ENCODE measurements around the gene ZNF653.
"Not testable (repeated sequence)": the region's sequence is repeated elsewhere in the genome, so short reads cannot be mapped to it uniquely, and the experiment has no call there.

Gene ZNF653

GRCh38 chr19:11453468-11454341 is 51.9 kb downstream of the ZNF653 start:
- no peak for DNase-seq

GRCh38 chr19:11452620-11453310 is 52.9 kb downstream of the ZNF653 start:
- no peak for DNase-seq

- DNase-seq = no peak
Observed at GRCh38 chr19:11451871-11452619, 53.6 kb downstream of the ZNF653 start.

- no peak for DNase-seq
Observed at GRCh38 chr19:11451327-11451870, 54.2 kb downstream of the ZNF653 start.

- DNase-seq = no peak
Observed at GRCh38 chr19:11450570-11451326, 54.9 kb downstream of the ZNF653 start.

GRCh38 chr19:11448923-11449554 is 56.6 kb downstream of the ZNF653 start:
- DNase-seq = no peak

- no peak for DNase-seq
Observed at GRCh38 chr19:11448410-11448809, 57.2 kb downstream of the ZNF653 start.

- no peak for DNase-seq
Observed at GRCh38 chr19:11447347-11448262, 58.0 kb downstream of the ZNF653 start.

GRCh38 chr19:11446652-11447301 is 58.9 kb downstream of the ZNF653 start:
- DNase-seq = peak; percentile 25 to 36

- no peak for DNase-seq
Observed at GRCh38 chr19:11446271-11446651, 59.4 kb downstream of the ZNF653 start.

GRCh38 chr19:11445141-11445540 is 60.5 kb downstream of the ZNF653 start:
- no peak for DNase-seq

GRCh38 chr19:11444059-11444458 is 61.6 kb downstream of the ZNF653 start:
- no peak for DNase-seq

- no peak for DNase-seq
Observed at GRCh38 chr19:11437955-11438354, 67.7 kb downstream of the ZNF653 start.

- peak; percentile 41 to 52 for DNase-seq
Observed at GRCh38 chr19:11435833-11436313, 69.8 kb downstream of the ZNF653 start.

- DNase-seq = peak; percentile 100
Observed at GRCh38 chr19:11435057-11435832, 70.4 kb downstream of the ZNF653 start, which contains the start of the genes ODAD3 and PRKCSH. TSS of gene ODAD3 (minus strand) at chr19:11435121. CDS start at chr19:11435016, 105 bp downstream. TSS of gene PRKCSH (plus strand) at chr19:11435635. CDS start at chr19:11436118, 483 bp downstream.

GRCh38 chr19:11434703-11435056 is 71.0 kb downstream of the ZNF653 start:
- no peak for DNase-seq

GRCh38 chr19:11433526-11433925 is 72.1 kb downstream of the ZNF653 start:
- DNase-seq = not testable (repeated sequence)
